SKM-1 treated with dmso at 0.1 percent for 144 hours (cell line): ENCODE results near the gene SEZ6L.

Experiments
- DNase-seq: peaks from one replicate; lab custom pipeline; 2025; ENCODE audit not compliant: unreplicated experiment; lab: John Stamatoyannopoulos, UW

SEZ6L gene

DNA sequence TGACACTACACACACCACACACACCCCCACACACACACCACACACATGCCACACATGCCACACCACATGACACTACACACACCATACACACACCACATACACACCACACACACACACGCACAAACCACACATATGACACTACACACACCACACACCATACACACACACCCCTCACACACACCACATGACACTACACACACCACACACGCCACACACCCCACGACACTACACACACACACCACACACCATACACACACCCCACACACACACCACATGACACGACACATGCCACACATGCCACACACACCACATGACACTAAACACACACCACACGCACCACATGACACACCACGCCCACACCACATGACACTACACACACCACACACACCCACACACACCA lies 158.0 kb downstream of the SEZ6L start:
- DNase-seq, result no peak

- no peak for DNase-seq
These were observed 159.0 kb downstream of the SEZ6L start for GRCh38 chr22:26328221-26328620.

DNA sequence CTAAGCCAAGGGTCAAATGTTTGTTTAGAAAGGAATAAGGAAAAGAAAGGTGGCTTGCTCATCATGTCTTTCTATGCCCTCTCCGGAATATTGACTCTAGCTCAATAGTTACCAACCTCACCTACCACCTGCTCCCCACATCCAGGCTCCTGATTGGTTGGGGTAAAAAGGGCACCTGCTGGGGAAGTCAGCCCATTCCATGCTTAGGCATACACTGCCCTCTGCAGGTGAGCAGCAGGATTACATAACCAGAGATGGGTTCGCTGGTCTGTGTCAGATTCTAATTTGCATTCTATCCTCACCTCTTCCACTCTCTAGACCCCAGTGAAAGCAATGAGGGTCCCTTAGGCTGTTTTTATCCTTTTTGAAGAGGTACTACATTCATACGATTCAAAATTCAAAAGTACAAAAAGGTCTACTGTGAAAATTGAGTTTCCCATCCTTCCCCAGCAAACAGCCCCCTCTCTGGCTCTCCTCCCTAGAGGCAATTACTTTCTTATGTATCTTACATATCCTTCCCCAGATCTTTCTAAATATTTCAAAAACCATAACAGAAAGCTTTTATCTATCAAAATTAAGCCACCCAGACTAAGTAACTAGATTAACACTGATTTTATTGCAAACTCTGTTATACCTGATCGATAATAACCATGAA lies 161.8 kb downstream of the SEZ6L start:
- DNase-seq, result peak; percentile 31

DNA sequence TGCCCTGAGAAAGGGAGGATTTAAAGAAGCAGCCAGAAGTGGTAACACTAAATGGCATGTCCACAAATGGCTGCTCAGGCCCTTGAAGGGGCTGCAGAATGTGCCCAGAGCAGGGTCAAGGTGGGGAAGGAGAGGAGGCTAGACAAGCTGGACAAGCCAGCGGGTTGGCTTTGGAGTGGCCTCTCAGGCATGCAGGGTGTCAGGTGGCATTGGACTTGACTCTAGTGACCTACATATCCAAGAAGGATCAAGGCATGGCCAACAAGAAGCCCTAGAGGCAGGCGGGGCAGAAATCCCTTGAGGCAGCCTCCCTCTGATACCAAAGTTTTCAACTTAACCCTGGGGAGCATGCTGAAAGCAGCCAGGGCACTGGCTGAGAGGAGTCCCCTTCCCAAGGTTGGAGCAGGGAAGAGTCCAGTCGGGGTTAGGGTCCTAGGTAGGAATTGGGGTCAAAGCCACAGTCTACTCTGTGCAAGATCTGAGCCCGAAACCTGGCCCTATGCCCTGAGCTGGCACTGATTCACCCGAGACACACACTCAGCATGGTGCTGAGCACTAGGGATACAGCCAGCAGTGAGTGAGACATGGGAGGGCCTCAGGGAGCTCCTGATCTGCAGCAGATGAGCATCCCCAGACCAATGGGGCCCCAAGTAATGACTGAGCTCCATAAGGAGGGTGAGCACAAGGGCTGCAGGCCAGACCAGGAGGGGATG lies 164.0 kb downstream of the SEZ6L start:
- DNase-seq, result no peak

DNA sequence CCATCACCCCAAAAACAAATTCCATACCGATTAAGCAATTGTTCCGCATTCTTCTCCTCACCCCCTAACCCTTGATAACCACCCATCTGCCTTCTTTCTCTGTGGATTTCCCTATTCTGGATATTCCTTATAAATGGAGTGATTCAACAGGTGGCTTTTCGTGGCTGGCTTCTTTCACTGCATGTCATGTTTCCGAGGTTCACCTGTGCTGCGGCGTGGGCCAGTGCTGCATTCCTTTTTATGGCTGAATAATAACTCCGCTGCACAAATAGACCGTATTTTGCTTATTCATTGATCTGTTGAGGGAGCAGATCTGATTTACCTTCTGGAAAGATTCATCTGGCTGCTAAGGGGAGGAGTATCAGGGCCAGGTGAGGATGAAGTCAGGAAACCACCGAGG lies 165.0 kb downstream of the SEZ6L start:
- no peak for DNase-seq

- DNase-seq, result no peak
These were observed 167.5 kb downstream of the SEZ6L start for GRCh38 chr22:26336773-26337172.

DNA sequence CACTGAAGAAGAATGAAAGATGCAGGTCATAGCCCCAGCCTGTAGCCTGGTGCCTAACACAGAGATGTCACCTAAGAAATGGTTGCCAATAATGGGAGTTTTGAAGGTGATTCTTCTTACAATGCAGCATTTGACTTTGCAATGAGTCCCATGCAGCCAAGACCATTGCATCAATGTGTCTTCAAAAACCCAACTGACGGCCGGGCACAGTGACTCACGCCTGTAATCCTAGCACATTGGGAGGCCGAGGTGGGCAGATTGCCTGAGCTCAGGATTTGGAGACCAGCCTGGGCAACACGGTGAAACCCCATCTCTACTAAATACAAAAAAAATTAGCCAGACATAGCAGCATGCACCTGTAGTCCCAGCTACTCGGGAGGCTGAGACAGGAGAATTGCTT lies 170.5 kb downstream of the SEZ6L start:
- DNase-seq, result no peak

- no peak for DNase-seq
These were observed 173.6 kb downstream of the SEZ6L start for GRCh38 chr22:26342745-26343410.

- no peak for DNase-seq
These were observed 176.2 kb downstream of the SEZ6L start for GRCh38 chr22:26345496-26345895.

GRCh38 chr22:26348810-26349526 lies 179.7 kb downstream of the SEZ6L start:
- no peak for DNase-seq

GRCh38 chr22:26354707-26355106 lies 185.4 kb downstream of the SEZ6L start:
- no peak for DNase-seq

GRCh38 chr22:26357281-26357680 lies 188.0 kb downstream of the SEZ6L start:
- no peak for DNase-seq

- no peak for DNase-seq
These were observed 188.6 kb downstream of the SEZ6L start for GRCh38 chr22:26357813-26358212.

DNA sequence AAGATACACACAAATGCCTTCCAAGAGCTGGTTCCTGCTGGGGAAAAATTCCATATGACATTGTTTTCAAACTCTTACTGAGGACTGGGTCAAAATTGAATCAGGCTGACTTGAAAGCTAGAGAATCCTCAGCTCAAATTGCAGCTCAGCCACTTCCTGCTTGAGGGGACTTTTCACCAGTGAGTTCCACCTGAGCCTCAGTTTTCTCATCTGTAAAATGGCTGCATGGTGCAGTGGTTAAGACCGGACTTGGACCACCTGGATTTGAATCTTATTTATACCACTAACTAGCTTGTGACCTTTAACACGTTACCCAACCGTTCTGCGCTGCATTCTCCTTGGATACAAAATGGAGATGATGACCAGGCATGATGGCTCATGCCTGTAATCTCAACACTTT lies 189.9 kb downstream of the SEZ6L start:
- no peak for DNase-seq

DNA sequence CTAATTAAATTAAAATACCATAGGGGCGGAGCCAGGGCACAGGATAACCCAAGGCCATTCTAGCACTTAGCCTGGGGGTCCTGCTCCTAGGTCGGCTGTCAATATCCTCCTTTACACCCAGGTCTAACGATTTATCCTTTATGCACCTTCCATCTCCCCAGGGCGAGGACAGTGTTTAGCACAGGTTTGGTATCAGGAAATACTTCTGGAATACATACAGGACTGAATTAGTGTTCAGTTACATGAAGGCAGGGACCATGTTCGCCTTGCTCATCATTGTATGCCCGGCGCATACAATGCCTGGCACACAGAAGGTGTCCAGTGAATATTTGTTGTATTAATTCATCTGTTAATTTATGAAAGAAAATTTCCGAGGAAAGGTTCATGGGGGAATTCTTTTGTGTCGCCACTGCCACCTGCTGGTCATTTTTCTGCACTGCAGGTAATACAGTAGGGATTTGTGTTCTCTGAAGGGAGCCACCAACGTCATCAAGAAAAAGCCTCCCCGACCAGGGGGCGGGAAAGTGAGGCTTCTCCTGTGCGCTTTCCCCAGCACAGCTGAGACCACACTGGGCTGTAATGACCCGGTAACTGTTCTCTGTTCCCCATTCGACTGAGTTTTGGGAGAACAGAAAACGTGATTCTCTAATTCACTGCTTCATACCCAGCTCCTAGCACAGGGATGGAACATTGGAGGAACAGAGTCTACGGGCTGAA lies 191.1 kb downstream of the SEZ6L start:
- DNase-seq, result peak; percentile 59

DNA sequence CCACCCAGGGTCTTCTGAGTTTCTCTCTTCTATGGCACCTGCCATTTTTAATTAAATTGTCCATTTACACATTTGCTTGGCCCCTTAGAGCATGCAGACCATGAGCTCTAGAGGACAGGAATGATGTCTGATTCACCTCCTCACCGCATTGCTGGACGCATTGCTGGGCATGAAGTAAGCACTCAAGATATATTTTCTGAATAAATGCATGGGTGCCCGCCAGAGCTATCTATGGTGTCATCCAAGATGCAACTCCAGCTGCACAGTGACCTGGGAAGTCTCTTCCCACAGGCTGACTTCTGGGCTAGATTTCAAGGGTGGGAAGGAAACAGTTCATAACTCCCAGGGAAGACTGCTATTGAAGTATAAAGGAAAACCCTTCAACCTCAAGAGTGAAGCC lies 193.2 kb downstream of the SEZ6L start:
- no peak for DNase-seq

DNA sequence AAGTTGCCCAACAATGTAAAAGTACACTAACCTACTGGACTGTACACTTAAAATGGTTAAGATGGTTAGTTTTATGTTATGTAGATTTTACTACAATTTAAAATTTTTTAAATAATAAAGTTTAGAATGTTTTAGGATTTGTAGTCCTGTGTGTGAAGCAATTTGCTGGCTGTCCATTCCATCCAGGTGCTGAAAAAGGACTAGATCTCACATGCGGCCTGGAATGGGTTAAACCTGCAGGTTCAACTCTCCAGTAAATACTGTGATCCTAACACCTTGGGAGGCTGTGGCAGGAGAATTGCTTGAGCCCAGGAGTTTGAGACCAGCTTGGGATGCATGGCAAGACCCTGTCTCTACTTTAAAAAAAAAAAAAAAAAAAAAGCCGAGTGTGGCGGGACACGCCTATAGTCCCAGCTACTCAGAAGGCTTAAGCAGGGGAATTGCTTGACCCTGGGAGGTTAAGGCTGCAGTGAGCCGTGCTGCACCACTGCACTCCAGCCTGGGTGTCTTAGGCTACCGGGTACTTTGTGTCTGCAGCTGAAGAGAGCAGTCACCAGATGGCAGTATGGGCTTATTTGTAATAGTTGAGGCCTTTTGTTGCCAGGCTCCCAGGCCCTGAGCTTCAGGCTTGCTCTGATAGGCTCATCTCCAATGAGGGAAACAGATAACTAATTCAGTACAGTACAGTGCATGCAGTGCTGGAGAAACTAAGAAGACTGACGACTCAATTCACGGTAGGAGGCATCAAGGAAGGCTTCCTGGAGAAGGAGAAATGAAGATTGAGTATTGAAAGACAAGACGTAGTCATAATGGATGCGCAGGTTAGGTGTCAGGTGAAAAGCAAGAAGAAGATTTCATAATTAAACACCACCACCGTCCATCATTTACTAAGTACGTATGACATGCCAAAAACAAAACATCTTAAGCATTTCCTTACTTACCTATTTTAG lies 195.1 kb downstream of the SEZ6L start:
- peak; percentile 85 for DNase-seq

- DNase-seq, result peak; percentile 59
These were observed 198.4 kb downstream of the SEZ6L start for GRCh38 chr22:26367402-26368245.

- DNase-seq, result no peak
These were observed 203.6 kb downstream of the SEZ6L start for GRCh38 chr22:26372890-26373289.
